ENCODE measurements around the gene DVL1. TPM values are rescaled to one million over a fixed set of nuclear protein-coding genes. Genes with fewer than 3 reads are reported as not detected.

Gene DVL1
- total RNA-seq, 1 experiment from 2014 or later: 71.0 TPM

DNA sequence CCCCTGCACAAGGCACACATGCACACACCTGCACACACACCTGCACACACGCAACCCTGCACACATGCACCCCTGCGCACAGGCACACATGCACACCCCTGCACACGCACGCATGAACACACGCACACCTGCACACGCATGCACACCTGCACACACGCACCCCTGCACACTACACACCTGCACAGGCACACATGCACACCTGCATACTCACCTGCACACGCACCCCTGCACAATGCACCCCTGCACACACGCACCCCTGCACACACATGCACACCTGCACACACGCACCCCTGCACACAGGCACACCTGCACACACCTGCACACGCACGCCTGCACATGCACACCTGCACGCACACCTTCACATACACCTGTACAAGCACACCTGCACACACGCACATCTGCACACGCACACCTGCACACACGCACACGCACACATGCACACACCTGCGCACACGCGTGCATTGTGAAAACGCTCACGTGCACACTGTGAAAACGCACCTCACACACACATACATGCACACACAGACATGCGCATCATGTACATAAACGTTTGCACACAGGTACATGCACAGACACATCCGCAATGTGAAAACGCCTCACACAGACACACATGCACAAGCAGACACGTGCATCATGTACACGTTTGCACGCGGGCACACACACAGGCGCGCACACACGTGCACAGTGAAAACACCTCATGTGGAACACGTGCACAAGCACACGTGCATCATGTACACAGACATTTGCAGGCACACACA is 8.2 kb downstream of the DVL1 start:
- Mint-ChIP-seq H3K27me3 (ENCODE audit: low read depth) (no peaks in the 10 kb centered on the region), H3K4me1 (no peaks in the 10 kb centered on the region), H3K4me3 (peak overlapping the region in 1 of 2 experiments; percentile 65; a peak in 2 of 5 replicates), H3K9me3 (peaks cover 0 to 8% of the 10 kb centered on the region in 2 experiments; a peak in 3 of 5 replicates), H3K27ac (peak overlapping the region in 1 of 3 experiments; percentile 65; a peak in 1 of 7 replicates), H3K36me3 (ENCODE audit: insufficient read depth in 1 of 3, low read depth in 3 of 3) (peaks cover 21 to 36% (median 31%) of the 10 kb centered on the region in 3 experiments)
- no CpG with 5 or more reads among the region's 36 CpGs for WGBS (ENCODE audit: extremely low coverage, insufficient read length, low lambda C conversion rate)
- no peak overlapping the region for H3K56ac ChIP-seq (ENCODE audit: insufficient read length, low read depth, low read length)
- H2AFZ ChIP-seq (ENCODE audit: low read length): no peak overlapping the region
- no peaks in the 10 kb centered on the region for H4K20me1 ChIP-seq (ENCODE audit: control insufficient read depth, insufficient read depth, insufficient read length)
- H3K23me2 ChIP-seq (ENCODE audit: insufficient read length, low read depth, low read length, poor library complexity, severe bottlenecking): no peaks in the 10 kb centered on the region
- no peak overlapping the region for H3K4ac ChIP-seq (ENCODE audit: low read depth, low read length)
- H2BK15ac ChIP-seq (ENCODE audit: low read depth, low read length): no peak overlapping the region
- no peaks in the 10 kb centered on the region for H3K9me3 ChIP-seq (ENCODE audit: control insufficient read depth, low read depth, low read length)
- H2BK120ac ChIP-seq (ENCODE audit: low read depth, low read length, poor library complexity, severe bottlenecking): no peak overlapping the region
- H3K4me1 ChIP-seq (ENCODE audit: insufficient read depth, low read length): no peaks in the 10 kb centered on the region
- H2BK5ac ChIP-seq (ENCODE audit: insufficient read length, low read length): no peak overlapping the region
- no peak overlapping the region for H4K8ac ChIP-seq (replicated peaks; ENCODE audit: insufficient read length, low read depth, low read length)
- H3T11ph ChIP-seq (ENCODE audit: low read length): no peak overlapping the region
- peaks cover 2% of the 10 kb centered on the region for H3K79me1 ChIP-seq (ENCODE audit: insufficient read depth, low read depth, low read length, poor library complexity, severe bottlenecking)
- no peak overlapping the region for H2BK20ac ChIP-seq (ENCODE audit: low read depth, low read length, poor library complexity, severe bottlenecking)
- H3K14ac ChIP-seq (ENCODE audit: insufficient read depth, low read length): no peak overlapping the region
- H2AK5ac ChIP-seq (ENCODE audit: insufficient read length, low read length): no peak overlapping the region
- no peaks in the 10 kb centered on the region; the same call in 1 of the 2 replicates for H3K79me2 ChIP-seq (ENCODE audit: insufficient read depth, low read length)
- DNase-seq: no peak
- no peak overlapping the region for H4K5ac ChIP-seq (ENCODE audit: insufficient read length, low read depth, low read length)
- no peak overlapping the region for H3K9ac ChIP-seq (ENCODE audit: extremely low read depth, insufficient read length, low read length)
- H4K91ac ChIP-seq (ENCODE audit: insufficient read length, low read depth, low read length): no peak overlapping the region
- H2BK12ac ChIP-seq (ENCODE audit: insufficient read length, low read depth, low read length): no peak overlapping the region
- H3K18ac ChIP-seq (ENCODE audit: insufficient read length, low read depth, low read length): no peak overlapping the region
- H3K27ac ChIP-seq (ENCODE audit: insufficient read length, low read depth, low read length): no peak overlapping the region
- no peak overlapping the region for H3K4me2 ChIP-seq (ENCODE audit: insufficient read depth, insufficient read length, low read length)
- no peaks in the 10 kb centered on the region for H3K27me3 ChIP-seq (ENCODE audit: insufficient read depth, low read length)
- H3K23ac ChIP-seq (ENCODE audit: insufficient read length, low read depth, low read length): no peak overlapping the region
- TF ChIP-seq, protein P1, sequence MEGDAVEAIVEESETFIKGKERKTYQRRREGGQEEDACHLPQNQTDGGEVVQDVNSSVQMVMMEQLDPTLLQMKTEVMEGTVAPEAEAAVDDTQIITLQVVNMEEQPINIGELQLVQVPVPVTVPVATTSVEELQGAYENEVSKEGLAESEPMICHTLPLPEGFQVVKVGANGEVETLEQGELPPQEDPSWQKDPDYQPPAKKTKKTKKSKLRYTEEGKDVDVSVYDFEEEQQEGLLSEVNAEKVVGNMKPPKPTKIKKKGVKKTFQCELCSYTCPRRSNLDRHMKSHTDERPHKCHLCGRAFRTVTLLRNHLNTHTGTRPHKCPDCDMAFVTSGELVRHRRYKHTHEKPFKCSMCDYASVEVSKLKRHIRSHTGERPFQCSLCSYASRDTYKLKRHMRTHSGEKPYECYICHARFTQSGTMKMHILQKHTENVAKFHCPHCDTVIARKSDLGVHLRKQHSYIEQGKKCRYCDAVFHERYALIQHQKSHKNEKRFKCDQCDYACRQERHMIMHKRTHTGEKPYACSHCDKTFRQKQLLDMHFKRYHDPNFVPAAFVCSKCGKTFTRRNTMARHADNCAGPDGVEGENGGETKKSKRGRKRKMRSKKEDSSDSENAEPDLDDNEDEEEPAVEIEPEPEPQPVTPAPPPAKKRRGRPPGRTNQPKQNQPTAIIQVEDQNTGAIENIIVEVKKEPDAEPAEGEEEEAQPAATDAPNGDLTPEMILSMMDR (conservative IDR thresholded peaks at IDR 0.05): no peak
